K562 (cell line): ENCODE data around the gene RSPH6A. TPM values are rescaled to one million over a fixed set of nuclear protein-coding genes. Genes with fewer than 3 reads are reported as not detected.
A peak's percentile ranks its signal among the peaks of the same experiment; 100 is the strongest.

Experiments used
- ATAC-seq: fragments of 200-7000 bp; cut with Tn5 transposase; 3 replicates; pipeline ENCODE4 v1.9.1; 2020; ENCODE audit warnings: moderate library complexity
- BruUV-seq: library from RNA; stranded (reverse); fragments of 400-500 nt; replicated peaks from 2 replicates; lab custom pipeline; 2021; lab: Mats Ljungman, UMichigan
- CTCF ChIA-PET: fragments of 300-600 bp; formaldehyde crosslinking; extraction: SDS; loops from one replicate; lab custom pipeline; 2021; ENCODE audit warnings: low intra/inter-chr PET ratio; lab: Yijun Ruan, JAX
- POLR2A ChIA-PET: fragments of 300-600, 350-650 bp; sonication (Branson Sonifier 250); formaldehyde crosslinking; extraction: SDS; loops from one replicate; lab custom pipeline; 2021; ENCODE audit warnings: antibody characterized with exemption, inconsistent platforms; lab: Yijun Ruan, JAX
- DNase-seq, 4 experiments: peaks; one replicate each; pipeline versions ENCODE4 v3.0.0 to v3.0.0-alpha.2; 2011 to 2018; ENCODE audit warnings: low spot score in 3 of 4, mixed read lengths in 3 of 4; ENCODE audit errors: extremely low read depth in 1 of 4
- FAIRE-seq: peaks from 2 replicates; lab custom pipeline; 2011; peaks lifted over from hg19 to GRCh38; lab: Jason Lieb, UNC
- H2AFZ ChIP-seq: 2 replicates; pipeline ENCODE4 v1.6.0; 2011; ENCODE audit warnings: low read depth, low read length, control low read depth, inconsistent platforms
- H3K27ac ChIP-seq: fragments of 200-600 bp; 3 replicates; pipeline ENCODE4 v1.8.0; 2011; ENCODE audit warnings: low read depth, mild to moderate bottlenecking, control low read depth, inconsistent platforms, low read length, moderate library complexity, mixed read lengths; ENCODE audit errors: extremely low read depth
- H3K27me3 ChIP-seq, 2 experiments: fragments of 300-600 bp in 1 of 2; 2 replicates in 1 of 2; 3 replicates in 1 of 2; pipeline versions ENCODE4 v1.6.0 to v1.8.0; 2011; ENCODE audit warnings: inconsistent platforms in 2 of 2, low read length in 2 of 2, mild to moderate bottlenecking in 1 of 2, mixed read lengths in 1 of 2, moderate library complexity in 1 of 2; ENCODE audit not compliant: control insufficient read depth in 2 of 2, insufficient read depth in 2 of 2
- H3K36me3 ChIP-seq: fragments of 300-600 bp; 3 replicates; pipeline ENCODE4 v1.8.0; 2011; ENCODE audit warnings: mild to moderate bottlenecking, low read length, inconsistent platforms; ENCODE audit not compliant: control insufficient read depth, insufficient read depth
- H3K4me1 ChIP-seq, 2 experiments: fragments of 200-600 bp in 1 of 2; replicated peaks in 1 of 2; 2 replicates in 1 of 2; 3 replicates in 1 of 2; pipeline versions ENCODE4 v1.5.1 to v1.8.0; 2011; ENCODE audit warnings: inconsistent platforms in 2 of 2, low read length in 2 of 2, mild to moderate bottlenecking in 1 of 2, mixed read lengths in 1 of 2, moderate library complexity in 1 of 2; ENCODE audit not compliant: control insufficient read depth in 2 of 2, insufficient read depth in 2 of 2
- H3K4me2 ChIP-seq: 2 replicates; pipeline ENCODE4 v1.6.1; 2011; ENCODE audit warnings: low read length, control low read depth, inconsistent platforms, mixed read lengths; ENCODE audit not compliant: insufficient read depth
- H3K4me3 ChIP-seq: fragments of 200-600 bp; sonication (generic), shearing (Covaris generic); 2 replicates; pipeline ENCODE4 v1.5.1; 2016; ENCODE audit warnings: control low read depth, inconsistent platforms
- H3K79me2 ChIP-seq: fragments of 200-600 bp; 3 replicates; pipeline ENCODE4 v1.8.0; 2011; ENCODE audit warnings: low read length, inconsistent platforms; ENCODE audit not compliant: control insufficient read depth, insufficient read depth
- H3K9ac ChIP-seq, 2 experiments: 2 replicates each; pipeline versions ENCODE4 v1.6.0 to v1.6.1; 2011; ENCODE audit warnings: low read depth in 2 of 2, low read length in 2 of 2, control low read depth in 1 of 2, inconsistent platforms in 1 of 2, mild to moderate bottlenecking in 1 of 2, mixed read lengths in 1 of 2; ENCODE audit not compliant: insufficient read depth in 1 of 2
- H3K9me1 ChIP-seq: one replicate; pipeline ENCODE4 v1.6.0; 2011; ENCODE audit warnings: inconsistent platforms, mild to moderate bottlenecking, low read length, moderate library complexity; ENCODE audit not compliant: control insufficient read depth, insufficient read depth
- H3K9me3 ChIP-seq: replicated peaks from 2 replicates; pipeline ENCODE4 v1.5.1; 2011; ENCODE audit warnings: low read depth, low read length, inconsistent platforms; ENCODE audit not compliant: control insufficient read depth, insufficient read depth
- H4K20me1 ChIP-seq: replicated peaks from 2 replicates; pipeline ENCODE4 v1.6.1; 2011; ENCODE audit warnings: low read length, inconsistent platforms, mixed read lengths; ENCODE audit not compliant: control insufficient read depth, insufficient read depth
- BDP1 ChIP-seq: IDR thresholded peaks from 3 replicates; pipeline ENCODE4 v1.6.1; 2011; ENCODE audit not compliant: insufficient read length, insufficient read depth
- BMI1 ChIP-seq: fragments of 150-350 bp; IDR thresholded peaks from 2 replicates; pipeline ENCODE4 v1.6.1; 2014; ENCODE audit warnings: low read length
- BRCA1 ChIP-seq, 2 experiments: fragments of 450-650 bp in 1 of 2; sonication (generic) in 1 of 2; formaldehyde crosslinking in 1 of 2; IDR thresholded peaks; 2 replicates each; pipeline versions ENCODE4 v1.5.0 to v1.6.1; 2017 to 2020; ENCODE audit warnings: mild to moderate bottlenecking in 1 of 2, missing genetic modification reagents in 1 of 2
- POLR2G ChIP-seq: fragments of 200-400 bp; formaldehyde crosslinking; IDR thresholded peaks from 2 replicates; pipeline ENCODE4 v1.6.1; 2017; ENCODE audit warnings: low read depth, mild to moderate bottlenecking, antibody characterized with exemption, low read length, moderate library complexity
- SP2 ChIP-seq: IDR thresholded peaks from 2 replicates; pipeline ENCODE4 v1.6.1; 2011; ENCODE audit warnings: mild to moderate bottlenecking, low read depth, low read length, moderate library complexity; ENCODE audit not compliant: poor library complexity, severe bottlenecking; ENCODE audit errors: extremely low read depth
- SUPT5H ChIP-seq: fragments of 450-650 bp; IDR thresholded peaks from 2 replicates; pipeline ENCODE4 v1.6.1; 2016
- ZNF384 ChIP-seq: IDR thresholded peaks from 2 replicates; pipeline ENCODE4 v1.6.1; 2012; ENCODE audit warnings: low read depth, low read length, improper control_type of control experiment
- WGBS: fragments of 100-300 bp; shearing (Covaris generic); methylation state at CpG from one replicate; pipeline ENCODE4 v1.1.6; 2016; ENCODE audit warnings: low coverage, mixed read lengths; ENCODE audit not compliant: insufficient coverage; ENCODE audit errors: missing lambda C conversion rate; 5-methylcytosine and 5-hydroxymethylcytosine counted together
- in situ Hi-C: fragments of 300-500 bp; cut with MboI; formaldehyde crosslinking; loops from 4 replicates; pipeline ENCODE4 v1.15.0; 2018; ENCODE audit warnings: inconsistent platforms, mixed read lengths
- intact Hi-C: fragments of 100-400 bp; cut with micrococcal nuclease; formaldehyde crosslinking; loops from 2 replicates; pipeline ENCODE4 v1.14.2; 2022
- polyA plus RNA-seq, 8 experiments: library from polyadenylated mRNA; depleted of rRNA in 4 of 8; stranded (reverse) in 5 of 8; unstranded in 3 of 8; fragments of >200 nt; fragmentation: Nextera tagmentation in 2 of 8; fragmentation: Illumina TruSeq in 1 of 8; extraction: Ambion mirVana in 2 of 8; extraction: Trizol in 1 of 8; gene quantifications; 2 replicates each; pipeline versions ENCODE4 v1.2.1 to v1.2.3, GENCODE V29; 2011 to 2014; ENCODE audit warnings: inconsistent platforms in 1 of 8, missing spikeins in 1 of 8
- total RNA-seq, 7 experiments: library from RNA; depleted of rRNA in 6 of 7; stranded (reverse); fragments of >200 nt in 6 of 7; fragmentation: Illumina TruSeq in 2 of 7; extraction: Trizol in 2 of 7; gene quantifications; 2 replicates each; pipeline versions ENCODE4 v1.2.1 to v1.2.3, GENCODE V29; 2011 to 2021; ENCODE audit warnings: low replicate concordance in 1 of 7
- TF ChIP-seq, protein P1 (sequence below): sonication (generic); formaldehyde crosslinking; IDR thresholded peaks from 2 replicates; pipeline ENCODE4 v1.8.1; 2023; ENCODE audit warnings: mild to moderate bottlenecking, missing genetic modification reagents
- TF ChIP-seq, protein P2 (sequence below): sonication (generic); formaldehyde crosslinking; IDR thresholded peaks from 2 replicates; pipeline ENCODE4 v1.8.1; 2023; ENCODE audit warnings: mild to moderate bottlenecking, missing genetic modification reagents, moderate library complexity
- TF ChIP-seq, protein P3 (sequence below), 2 experiments: IDR thresholded peaks; 2 replicates each; pipeline ENCODE4 v1.6.1; 2011; ENCODE audit warnings: borderline replicate concordance in 1 of 2, control low read depth in 1 of 2, low read depth in 1 of 2, low read length in 1 of 2, mild to moderate bottlenecking in 1 of 2, mixed read lengths in 1 of 2, moderate library complexity in 1 of 2; ENCODE audit not compliant: insufficient read depth in 1 of 2, insufficient read length in 1 of 2, poor library complexity in 1 of 2, severe bottlenecking in 1 of 2; ENCODE audit errors: extremely low read depth in 1 of 2

Gene RSPH6A
- total and polyA plus RNA-seq, 9 of the 15 experiments (the other 6 are each of a cell fraction or from before 2014, with no cell fraction given), result 0.03 to 0.15 (median 0.07) TPM; not detected in 5

DNA sequence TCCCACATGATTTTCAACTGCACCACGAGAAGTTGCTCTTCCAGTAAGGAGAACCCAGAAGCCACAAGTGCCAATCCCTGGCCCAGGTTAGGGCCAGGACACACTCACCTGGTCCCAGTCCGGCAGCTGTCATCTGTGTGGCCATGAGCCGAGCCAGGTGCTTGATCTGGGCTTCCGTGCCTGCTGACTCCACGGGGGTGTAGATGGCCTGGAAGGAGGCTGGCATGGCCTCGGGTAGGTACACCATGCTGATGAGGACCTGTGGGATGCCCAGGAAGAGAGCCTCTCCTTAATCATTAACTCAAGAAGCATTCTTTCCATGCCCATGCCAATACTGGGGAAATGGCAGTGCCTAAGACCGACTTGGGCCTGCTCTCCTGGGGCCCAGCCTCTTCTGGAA lies 19.9 kb upstream of the RSPH6A start (continued):
- TF ChIP-seq, protein P1, sequence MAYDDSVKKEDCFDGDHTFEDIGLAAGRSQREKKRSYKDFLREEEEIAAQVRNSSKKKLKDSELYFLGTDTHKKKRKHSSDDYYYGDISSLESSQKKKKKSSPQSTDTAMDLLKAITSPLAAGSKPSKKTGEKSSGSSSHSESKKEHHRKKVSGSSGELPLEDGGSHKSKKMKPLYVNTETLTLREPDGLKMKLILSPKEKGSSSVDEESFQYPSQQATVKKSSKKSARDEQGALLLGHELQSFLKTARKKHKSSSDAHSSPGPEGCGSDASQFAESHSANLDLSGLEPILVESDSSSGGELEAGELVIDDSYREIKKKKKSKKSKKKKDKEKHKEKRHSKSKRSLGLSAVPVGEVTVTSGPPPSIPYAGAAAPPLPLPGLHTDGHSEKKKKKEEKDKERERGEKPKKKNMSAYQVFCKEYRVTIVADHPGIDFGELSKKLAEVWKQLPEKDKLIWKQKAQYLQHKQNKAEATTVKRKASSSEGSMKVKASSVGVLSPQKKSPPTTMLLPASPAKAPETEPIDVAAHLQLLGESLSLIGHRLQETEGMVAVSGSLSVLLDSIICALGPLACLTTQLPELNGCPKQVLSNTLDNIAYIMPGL, result no peak
- TF ChIP-seq ZNF384, result no peak

- Histone ChIP-seq H3K9ac (no peak overlapping the region), H3K27ac (no peak overlapping the region), H3K79me2 (no peaks in the 10 kb centered on the region), H3K9me1 (peaks cover 6% of the 10 kb centered on the region), H3K9me3 (no peaks in the 10 kb centered on the region), H3K27me3 (no peaks in the 10 kb centered on the region), H4K20me1 (no peaks in the 10 kb centered on the region), H3K4me3 (no peak overlapping the region), H2AFZ (no peak overlapping the region), H3K4me1 (peaks cover 0 to 3% of the 10 kb centered on the region in 2 experiments; a peak in 1 of 5 replicates), H3K4me2 (no peak overlapping the region), H3K36me3 (peaks cover 90% of the 10 kb centered on the region; the same call in 2 of the 3 replicates)
- 93% methylated on average over 14 of the region's 16 CpGs for WGBS
- no TSS peak for BruUV-seq
- ATAC-seq, result no peak
- POLR2A ChIA-PET, result no interaction called here
- CTCF ChIA-PET, result no interaction called here
- in situ Hi-C loops, result no loop called here
- TF ChIP-seq BMI1 (no peak), BRCA1 (IDR thresholded peaks at IDR 0.05) (no peak), BRCA1 (CRISPR knock-in tag; IDR thresholded peaks at IDR 0.05) (no peak), BDP1 (no peak), SUPT5H (peak; percentile 35; the same call in 1 of the 2 replicates), SP2 (no peak), POLR2G (peak; percentile 64)
- TF ChIP-seq, protein P2, sequence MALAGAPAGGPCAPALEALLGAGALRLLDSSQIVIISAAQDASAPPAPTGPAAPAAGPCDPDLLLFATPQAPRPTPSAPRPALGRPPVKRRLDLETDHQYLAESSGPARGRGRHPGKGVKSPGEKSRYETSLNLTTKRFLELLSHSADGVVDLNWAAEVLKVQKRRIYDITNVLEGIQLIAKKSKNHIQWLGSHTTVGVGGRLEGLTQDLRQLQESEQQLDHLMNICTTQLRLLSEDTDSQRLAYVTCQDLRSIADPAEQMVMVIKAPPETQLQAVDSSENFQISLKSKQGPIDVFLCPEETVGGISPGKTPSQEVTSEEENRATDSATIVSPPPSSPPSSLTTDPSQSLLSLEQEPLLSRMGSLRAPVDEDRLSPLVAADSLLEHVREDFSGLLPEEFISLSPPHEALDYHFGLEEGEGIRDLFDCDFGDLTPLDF (CRISPR knock-in tag), result no peak
- TF ChIP-seq, protein P3, sequence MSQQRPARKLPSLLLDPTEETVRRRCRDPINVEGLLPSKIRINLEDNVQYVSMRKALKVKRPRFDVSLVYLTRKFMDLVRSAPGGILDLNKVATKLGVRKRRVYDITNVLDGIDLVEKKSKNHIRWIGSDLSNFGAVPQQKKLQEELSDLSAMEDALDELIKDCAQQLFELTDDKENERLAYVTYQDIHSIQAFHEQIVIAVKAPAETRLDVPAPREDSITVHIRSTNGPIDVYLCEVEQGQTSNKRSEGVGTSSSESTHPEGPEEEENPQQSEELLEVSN (IDR thresholded peaks at IDR 0.05; ENCODE audit: borderline replicate concordance in 1 of 2, extremely low read depth in 1 of 2, insufficient read depth in 1 of 2, insufficient read length in 1 of 2, low read depth in 1 of 2, low read length in 1 of 2, poor library complexity in 1 of 2, severe bottlenecking in 1 of 2), result no peak
- FAIRE-seq, result no peak
- intact Hi-C loops, result no loop called here
- DNase-seq, result no peak
Measured at GRCh38 chr19:45828945-45829344, 13.8 kb upstream of the RSPH6A start.
